ENCODE measurements around the gene VSX2. TPM values are rescaled to one million over a fixed set of nuclear protein-coding genes. Genes with fewer than 3 reads are reported as not detected.

The VSX2 gene
- total RNA-seq, 1 donor from 2014 or later = not detected

DNA sequence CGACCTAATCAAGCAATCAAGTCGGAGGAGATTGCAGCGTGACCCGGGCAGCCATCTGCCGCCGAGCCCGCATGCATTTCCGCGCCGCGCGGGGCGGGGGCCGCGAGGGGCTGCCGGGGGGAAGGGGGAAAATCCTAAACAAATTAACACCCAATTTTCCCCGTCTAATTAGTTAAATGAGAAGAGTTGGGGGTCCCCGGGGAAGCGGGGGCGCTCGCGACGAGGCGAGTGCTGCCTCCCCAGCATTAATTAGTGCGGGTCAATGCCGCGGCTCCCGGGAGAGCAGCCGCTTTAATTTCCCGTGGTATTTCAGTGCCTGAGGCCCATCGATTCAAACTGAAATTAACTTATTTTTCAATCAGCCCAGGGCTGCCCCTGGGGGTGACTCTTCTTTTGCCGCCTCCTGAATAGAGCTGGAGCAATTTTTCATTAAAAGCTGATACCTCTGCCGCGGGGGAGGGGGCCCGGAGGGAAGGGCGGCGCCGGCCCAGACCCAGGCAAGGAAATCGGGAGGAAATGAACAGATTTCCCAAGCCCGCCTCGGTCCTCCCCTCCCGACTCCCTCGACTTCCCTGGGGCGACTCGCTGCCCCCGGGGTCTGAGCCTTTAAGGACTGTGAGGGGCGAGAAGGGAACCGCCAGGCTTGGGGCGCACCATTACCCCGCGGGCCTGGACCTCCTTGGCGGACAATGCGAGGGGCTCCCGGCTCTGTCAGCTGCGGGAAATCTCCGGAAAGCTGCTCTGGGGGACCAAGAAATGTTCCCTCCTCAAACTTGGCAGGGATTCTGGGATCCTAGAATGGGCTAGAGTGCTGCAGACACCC is 18.9 kb downstream of the VSX2 start:
- DNase-seq (ENCODE audit: low read depth) = no peak
- TF ChIP-seq, protein P1, sequence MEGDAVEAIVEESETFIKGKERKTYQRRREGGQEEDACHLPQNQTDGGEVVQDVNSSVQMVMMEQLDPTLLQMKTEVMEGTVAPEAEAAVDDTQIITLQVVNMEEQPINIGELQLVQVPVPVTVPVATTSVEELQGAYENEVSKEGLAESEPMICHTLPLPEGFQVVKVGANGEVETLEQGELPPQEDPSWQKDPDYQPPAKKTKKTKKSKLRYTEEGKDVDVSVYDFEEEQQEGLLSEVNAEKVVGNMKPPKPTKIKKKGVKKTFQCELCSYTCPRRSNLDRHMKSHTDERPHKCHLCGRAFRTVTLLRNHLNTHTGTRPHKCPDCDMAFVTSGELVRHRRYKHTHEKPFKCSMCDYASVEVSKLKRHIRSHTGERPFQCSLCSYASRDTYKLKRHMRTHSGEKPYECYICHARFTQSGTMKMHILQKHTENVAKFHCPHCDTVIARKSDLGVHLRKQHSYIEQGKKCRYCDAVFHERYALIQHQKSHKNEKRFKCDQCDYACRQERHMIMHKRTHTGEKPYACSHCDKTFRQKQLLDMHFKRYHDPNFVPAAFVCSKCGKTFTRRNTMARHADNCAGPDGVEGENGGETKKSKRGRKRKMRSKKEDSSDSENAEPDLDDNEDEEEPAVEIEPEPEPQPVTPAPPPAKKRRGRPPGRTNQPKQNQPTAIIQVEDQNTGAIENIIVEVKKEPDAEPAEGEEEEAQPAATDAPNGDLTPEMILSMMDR (conservative IDR thresholded peaks at IDR 0.05; ENCODE audit: low read depth, low read length) = no peak

GRCh38 chr14:74258764-74259035 is 19.5 kb downstream of the VSX2 start:
- TF ChIP-seq, protein P1 (conservative IDR thresholded peaks at IDR 0.05; ENCODE audit: low read depth, low read length) = no peak
- no peak for DNase-seq (ENCODE audit: low read depth)
- no peak overlapping the region for H3K4me3 ChIP-seq (ENCODE audit: low read depth, low read length)

More for the DNA sequence above, 18.9 kb downstream of the VSX2 start:
- peak overlapping the region; percentile 66 for H3K4me3 ChIP-seq (ENCODE audit: low read depth, low read length)

GRCh38 chr14:74259513-74259912 is 20.3 kb downstream of the VSX2 start:
- no peak for DNase-seq (ENCODE audit: low read depth)
- no peak overlapping the region for H3K4me3 ChIP-seq (ENCODE audit: low read depth, low read length)
- TF ChIP-seq, protein P1 (conservative IDR thresholded peaks at IDR 0.05; ENCODE audit: low read depth, low read length) = no peak

GRCh38 chr14:74260525-74261233 is 21.4 kb downstream of the VSX2 start:
- DNase-seq (ENCODE audit: low read depth) = no peak
- H3K4me3 ChIP-seq (ENCODE audit: low read depth, low read length) = no peak overlapping the region
- TF ChIP-seq, protein P1 (conservative IDR thresholded peaks at IDR 0.05; ENCODE audit: low read depth, low read length) = no peak

- no peak overlapping the region for H3K4me3 ChIP-seq (ENCODE audit: low read depth, low read length)
- no peak for DNase-seq (ENCODE audit: low read depth)
- TF ChIP-seq, protein P1 (conservative IDR thresholded peaks at IDR 0.05; ENCODE audit: low read depth, low read length) = no peak
Observed at GRCh38 chr14:74261288-74261687, 22.0 kb downstream of the VSX2 start.

DNA sequence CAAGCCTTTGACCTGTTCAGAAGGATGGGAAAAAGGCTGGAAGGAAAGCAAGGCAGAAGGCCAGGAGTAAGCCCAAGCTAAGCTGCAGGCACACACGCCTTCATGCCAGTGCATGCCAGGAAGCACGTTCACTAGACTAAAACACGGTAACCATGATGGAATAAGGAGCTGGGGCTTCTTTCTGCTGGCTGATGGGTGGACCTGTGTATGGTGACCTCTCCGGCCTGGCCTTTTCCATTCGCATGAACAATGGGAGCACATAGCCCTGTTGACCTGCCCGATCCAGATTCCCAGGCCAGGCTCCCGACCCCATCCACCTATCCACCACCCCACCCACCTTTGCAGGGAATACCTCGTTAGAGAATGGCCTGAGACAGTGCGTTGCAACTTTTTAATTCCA is 22.8 kb downstream of the VSX2 start:
- no peak for DNase-seq (ENCODE audit: low read depth)
- no peak overlapping the region for H3K4me3 ChIP-seq (ENCODE audit: low read depth, low read length)
- TF ChIP-seq, protein P1 (conservative IDR thresholded peaks at IDR 0.05; ENCODE audit: low read depth, low read length) = no peak

All from epithelial cell of proximal tubule (primary cell).